HG02759 (cell line): ENCODE measurements around the gene SLC26A9.

ENCODE experiments used
- ATAC-seq: cut with Tn5 transposase; IDR thresholded peaks from one replicate; pipeline ENCODE4 v1.9.1; 2021; ENCODE audit warnings: mild to moderate bottlenecking, moderate library complexity; ENCODE audit not compliant: unreplicated experiment

Gene SLC26A9

DNA sequence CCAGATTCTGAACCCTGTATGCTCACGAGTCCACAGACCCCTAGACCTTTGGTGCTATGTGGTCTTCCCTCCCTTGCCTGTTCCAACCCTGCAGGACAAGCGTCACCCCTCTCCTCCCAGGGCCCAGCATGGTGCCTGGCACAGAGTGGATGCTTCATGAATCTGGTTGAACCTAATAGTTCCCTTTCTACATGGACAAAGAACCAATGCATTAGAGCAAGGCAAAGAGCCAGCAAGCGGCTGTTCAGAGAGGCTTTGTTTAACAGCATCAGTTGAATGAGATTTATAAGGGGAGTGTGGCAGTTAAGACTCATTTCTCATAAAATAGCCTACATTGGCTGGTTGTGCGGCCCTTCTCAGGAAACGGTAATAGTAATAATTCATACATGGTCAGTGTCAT lies 14.9 kb downstream of the SLC26A9 start:
- ATAC-seq: no peak

GRCh38 chr1:205927676-205928075 lies 15.6 kb downstream of the SLC26A9 start:
- no peak for ATAC-seq

- no peak for ATAC-seq
Observed at GRCh38 chr1:205927247-205927646, 16.0 kb downstream of the SLC26A9 start.

DNA sequence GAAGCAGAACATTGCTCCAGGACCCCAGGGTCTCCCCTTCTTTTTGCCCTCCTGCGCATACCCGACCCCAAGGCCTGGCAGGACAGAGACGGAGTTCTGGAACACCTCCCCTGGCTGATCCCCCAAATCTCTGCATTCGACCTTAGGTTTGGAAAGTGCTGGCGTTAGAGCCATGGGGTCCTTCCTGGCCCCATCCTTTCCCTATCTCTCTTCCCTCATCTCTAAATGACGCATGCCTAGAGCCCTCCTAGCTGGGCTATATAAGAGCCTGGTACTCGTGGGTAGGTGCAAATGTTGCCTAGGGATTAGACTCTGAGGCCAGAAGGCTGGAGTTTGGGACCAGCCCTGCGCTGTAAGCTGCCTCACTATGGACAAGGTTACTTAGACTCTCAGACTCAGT lies 16.6 kb downstream of the SLC26A9 start:
- ATAC-seq: no peak

DNA sequence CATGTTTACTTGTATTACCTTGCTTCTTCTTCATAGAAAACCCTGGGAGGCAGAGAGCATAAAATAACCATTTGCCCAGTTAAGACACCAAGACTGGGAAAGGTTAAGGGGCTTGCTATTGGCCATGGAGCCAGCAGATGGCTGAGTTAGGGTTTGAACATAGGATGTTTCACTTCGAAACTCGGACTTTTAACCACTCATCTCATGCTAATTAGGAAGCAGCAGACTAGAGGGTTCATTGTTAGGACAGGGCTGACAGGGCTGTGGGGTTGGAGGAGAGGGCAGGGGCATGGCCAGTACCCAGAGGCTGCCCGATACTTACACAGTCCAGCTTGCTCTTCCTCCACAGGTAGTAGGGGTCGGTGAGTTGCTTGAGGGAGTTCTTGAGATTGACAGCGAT lies 17.0 kb downstream of the SLC26A9 start:
- no peak for ATAC-seq

DNA sequence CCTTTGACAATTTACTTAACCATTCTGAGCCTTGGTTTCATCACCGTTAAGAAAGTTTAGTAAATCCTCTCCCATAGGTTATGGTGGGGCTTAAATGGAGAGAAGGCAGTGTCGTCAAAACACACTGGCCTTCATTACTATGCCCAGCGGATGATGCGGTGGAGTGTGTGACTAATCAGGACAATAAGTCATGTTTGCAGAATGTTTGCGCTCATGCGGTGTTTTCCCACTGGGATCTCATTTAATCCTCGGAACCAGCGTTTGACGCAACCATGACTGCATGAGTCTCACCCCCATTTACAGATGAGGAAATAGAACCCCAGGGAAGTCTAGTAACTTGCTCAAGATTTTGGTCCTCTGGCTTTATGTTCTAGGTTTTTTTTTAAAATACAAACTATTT lies 17.5 kb downstream of the SLC26A9 start:
- ATAC-seq: no peak

GRCh38 chr1:205924460-205924790 lies 18.8 kb downstream of the SLC26A9 start:
- ATAC-seq: no peak

DNA sequence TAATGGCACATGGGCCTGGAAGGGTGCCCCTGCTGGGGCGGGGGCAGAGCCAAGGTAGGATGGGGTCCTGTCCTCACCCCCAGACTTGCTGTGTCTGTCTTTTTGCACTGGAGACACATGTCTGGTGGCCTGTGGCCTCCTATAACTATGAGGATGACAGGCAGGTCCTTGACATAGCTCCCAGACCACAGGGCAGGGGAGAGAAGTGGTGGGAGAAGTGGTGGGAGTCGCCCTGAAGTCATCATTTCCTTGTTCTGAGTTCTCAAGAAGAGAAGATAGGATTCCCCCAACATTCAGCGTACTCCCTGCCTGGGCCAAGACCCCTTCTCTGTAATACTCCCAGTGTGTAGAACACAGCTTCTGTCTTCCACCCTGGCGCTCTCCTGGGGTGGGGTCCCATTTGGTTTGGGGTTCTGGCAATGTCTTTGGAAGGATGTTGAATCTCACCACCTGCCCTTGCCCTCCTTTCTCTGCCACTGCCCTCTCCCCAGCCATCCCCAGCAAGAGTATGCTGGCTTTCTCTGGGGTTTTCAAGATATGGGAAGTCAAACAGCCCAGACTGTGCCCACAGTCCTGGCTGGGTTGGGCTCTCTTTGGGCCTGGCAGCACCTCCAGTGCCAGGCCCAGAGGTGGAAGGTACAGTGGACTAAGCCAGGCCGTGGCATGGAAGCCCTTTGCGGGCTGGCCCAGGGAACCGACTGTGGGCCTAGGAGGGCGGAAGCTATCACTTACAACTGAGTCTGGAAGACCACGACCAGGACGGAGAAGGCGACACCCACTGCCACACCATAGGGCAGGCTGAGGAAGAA lies 19.4 kb downstream of the SLC26A9 start:
- no peak for ATAC-seq

DNA sequence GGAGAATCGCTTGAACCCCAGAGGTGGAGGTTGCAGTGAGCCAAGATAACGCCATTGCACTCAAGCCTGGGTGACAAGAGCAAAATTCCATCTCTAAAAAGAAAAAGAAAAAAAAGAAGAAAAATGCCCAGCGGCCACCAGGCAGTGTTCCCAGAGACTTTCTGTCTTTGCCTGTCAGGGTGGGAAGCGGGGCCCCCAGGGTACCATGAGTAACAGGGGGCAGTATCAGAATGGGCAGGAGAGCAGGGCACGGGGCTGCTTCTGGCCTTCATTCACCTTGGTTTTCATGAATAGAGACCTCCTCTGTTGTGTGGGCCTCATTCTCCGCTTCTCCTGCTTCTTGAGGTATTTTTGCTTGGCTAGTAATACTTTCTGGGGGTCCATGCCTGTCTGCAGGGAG lies 20.4 kb downstream of the SLC26A9 start:
- ATAC-seq: no peak

DNA sequence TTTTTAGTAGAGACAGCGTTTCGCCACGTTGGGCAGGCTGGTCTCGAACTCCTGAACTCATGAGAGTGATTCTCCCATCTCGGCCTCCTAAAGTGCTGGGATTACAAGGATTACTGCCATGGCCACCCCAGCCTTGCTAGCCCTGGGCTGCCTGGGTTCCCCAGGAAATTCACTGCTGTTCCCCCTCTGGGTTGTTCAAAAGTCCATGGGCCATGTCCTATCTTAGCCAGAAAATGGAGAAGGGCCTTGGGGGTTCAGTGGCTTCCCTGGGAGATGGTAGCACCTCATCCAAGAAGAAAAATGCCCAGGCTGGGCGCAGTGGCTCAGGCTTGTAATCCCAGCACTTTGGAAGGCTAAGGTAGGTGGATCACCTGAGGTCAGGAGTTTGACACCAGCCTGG lies 20.9 kb downstream of the SLC26A9 start:
- no peak for ATAC-seq

- ATAC-seq: no peak
Observed at GRCh38 chr1:205921570-205921909, 21.7 kb downstream of the SLC26A9 start.

GRCh38 chr1:205920861-205921569 lies 22.2 kb downstream of the SLC26A9 start:
- no peak for ATAC-seq

DNA sequence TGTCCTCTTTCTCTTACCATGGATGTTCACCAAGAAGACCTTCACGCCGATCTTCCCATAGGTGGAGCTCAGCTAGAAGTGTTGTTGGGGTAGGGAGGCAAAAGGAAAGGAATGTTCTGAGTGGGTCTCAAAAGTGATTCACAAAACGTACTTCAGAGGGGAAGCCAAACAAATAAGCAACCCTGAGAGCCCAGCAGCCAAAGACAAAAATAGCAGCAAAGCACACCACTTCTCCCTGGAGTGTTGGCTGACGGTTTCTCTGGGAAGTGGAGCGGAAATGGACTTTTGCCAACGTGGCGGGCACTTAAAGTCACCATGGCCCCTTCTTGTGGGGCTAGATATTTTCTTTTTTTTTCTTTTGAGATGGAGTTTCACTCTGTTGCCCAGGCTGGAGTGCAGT lies 23.1 kb downstream of the SLC26A9 start:
- no peak for ATAC-seq

- no peak for ATAC-seq
Observed at GRCh38 chr1:205918955-205919746, 24.1 kb downstream of the SLC26A9 start.

DNA sequence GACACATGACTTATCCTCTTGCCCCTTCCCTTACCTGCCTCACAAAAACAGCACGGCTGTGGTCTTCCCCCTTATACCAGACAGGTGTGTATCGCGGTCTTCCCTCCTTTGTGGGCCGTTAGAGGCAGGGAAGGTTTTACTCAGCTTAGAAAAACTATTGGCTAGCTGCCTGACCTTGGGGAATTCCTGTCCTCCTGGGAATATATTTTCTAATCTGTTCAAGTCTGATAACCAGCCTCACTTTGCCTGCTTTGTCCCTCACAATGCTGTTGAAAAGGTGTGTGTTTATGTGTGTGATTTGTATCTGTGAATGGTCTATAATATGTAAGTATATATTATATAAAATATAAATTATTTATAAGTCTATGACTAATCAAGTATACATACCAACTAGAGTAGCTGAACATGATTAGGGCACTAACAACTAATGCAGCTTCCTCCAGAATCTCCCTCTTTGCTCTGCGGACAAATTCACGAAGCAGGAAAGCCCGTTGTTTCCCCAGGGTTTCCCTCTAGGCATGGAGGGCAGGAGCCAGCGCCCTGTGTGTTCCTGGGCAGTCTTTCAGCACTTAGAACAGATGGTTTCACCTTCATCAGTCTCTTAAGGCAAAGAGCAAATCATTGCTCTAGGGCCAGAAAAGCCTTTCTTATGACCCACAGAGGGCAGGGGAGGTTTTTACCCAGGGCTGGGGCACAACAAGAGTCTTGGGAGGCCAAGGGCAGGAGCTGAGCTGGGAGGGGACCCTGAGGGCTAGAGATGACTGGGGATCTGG lies 25.6 kb downstream of the SLC26A9 start:
- no peak for ATAC-seq

DNA sequence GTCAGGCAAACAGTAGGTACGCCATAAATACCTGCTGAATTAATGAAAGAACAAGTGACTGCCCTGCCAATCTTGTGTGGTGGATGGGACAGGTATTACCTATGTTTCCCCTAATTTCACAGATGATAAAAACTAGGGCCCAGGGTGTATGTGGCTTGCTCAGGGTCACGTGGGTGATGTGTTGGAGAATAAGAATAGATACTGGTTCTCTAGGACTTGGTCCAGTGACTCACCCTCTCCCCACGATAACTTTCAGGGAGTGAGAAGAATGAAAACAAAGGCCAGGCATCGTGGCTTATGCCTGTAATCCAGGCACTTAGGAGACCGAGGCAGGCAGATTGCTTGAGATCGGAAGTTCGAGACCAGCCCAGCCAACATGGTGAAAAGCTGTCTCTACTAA lies 26.7 kb downstream of the SLC26A9 start:
- no peak for ATAC-seq

GRCh38 chr1:205915354-205915990 lies 27.8 kb downstream of the SLC26A9 start:
- ATAC-seq: no peak

DNA sequence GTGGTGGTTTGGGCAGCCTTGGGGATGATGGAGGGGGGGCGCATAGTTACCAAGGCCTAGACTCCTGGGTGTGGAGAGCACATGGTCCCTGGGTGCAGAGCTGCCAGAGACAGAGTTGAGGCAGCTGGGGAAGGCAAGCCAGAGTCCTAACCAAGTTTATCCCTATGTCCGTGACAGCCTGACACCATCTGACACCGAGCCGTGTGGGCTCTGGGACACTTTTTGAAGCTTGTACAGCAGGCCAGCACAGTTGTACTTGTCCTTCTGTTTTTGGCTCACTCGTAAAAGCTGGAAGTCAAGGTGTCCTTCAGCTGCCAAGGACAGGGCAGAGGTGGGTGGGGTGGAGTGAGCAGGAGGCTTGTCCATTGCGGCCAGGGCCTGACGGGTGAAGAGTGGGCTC lies 28.5 kb downstream of the SLC26A9 start:
- no peak for ATAC-seq

GRCh38 chr1:205914155-205914507 lies 29.1 kb downstream of the SLC26A9 start:
- ATAC-seq: no peak

DNA sequence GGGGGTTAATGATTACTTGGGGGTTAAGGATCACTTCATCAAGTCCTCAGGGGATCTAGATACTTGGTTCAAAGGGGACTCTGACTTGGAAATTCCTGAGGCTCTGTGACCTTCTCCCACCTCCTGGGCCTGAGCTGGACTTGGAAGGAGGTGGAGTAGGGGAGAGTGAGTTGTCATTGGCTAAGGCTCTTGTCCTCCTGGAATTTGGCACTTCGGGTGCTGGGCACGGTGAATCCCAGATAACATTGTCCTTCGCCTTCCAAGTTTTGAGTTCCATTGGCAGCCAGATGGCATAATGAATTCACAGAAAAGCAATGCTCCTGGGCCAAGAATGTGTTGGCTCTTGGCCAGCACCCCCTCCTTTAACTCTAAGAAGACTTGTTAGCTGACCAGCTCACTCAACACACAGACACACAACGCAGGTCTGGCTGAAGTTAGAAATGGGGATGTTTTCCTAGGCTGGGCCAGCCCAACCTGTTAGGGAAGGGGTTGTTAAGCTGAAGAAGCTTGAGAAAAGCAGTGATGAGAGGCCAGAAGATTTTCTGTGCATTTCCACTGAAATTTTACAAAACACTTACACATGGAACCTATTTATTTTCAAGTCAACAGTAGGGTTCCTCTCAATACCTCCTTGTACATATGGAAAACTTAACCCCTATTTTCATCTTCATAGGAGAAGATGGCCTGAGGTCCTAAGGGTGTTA lies 29.7 kb downstream of the SLC26A9 start:
- ATAC-seq: no peak
